Measurements from ENCODE around the gene ZNF235.

Gene ZNF235

DNA sequence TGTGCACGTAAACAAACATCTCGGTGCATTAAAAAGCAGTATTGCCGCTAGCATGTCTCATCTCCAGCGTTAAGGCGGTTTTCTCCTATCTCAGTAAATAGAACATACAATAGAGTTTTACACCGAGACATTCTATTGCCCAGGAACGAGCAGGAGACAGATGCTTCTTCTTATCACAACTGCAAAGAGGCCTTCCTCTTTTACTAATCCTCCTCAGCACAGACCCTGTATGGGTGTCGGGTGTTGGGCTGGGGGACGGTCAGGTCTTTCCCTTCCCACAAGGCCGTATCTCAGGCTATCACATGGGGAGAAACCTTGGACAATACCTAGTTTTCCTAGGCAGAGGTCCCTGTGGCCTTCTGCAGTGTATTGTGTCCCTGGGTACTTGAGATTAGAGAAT lies 23.9 kb downstream of the ZNF235 start:
- Histone ChIP-seq H3K27me3 (replicated peaks; ENCODE audit: insufficient read depth, low read length) (no peaks in the 10 kb centered on the region), H3K9ac (ENCODE audit: low read length) (no peak overlapping the region), H3K4me1 (ENCODE audit: low read length) (no peaks in the 10 kb centered on the region), H3K79me2 (ENCODE audit: low read length) (no peaks in the 10 kb centered on the region), H4K20me1 (ENCODE audit: insufficient read depth, low read length) (no peaks in the 10 kb centered on the region), H3K9me2 (replicated peaks; ENCODE audit: insufficient read depth, low read length) (no peaks in the 10 kb centered on the region), H3F3A (ENCODE audit: insufficient read depth, low read length) (no peaks in the 10 kb centered on the region), H3K9me3 (replicated peaks; ENCODE audit: insufficient read depth, low read length) (no peaks in the 10 kb centered on the region), H2AFZ (ENCODE audit: low read length) (no peak overlapping the region), H3K4me3 (ENCODE audit: low read length) (no peak overlapping the region), H3K36me3 (replicated peaks; ENCODE audit: insufficient read depth, low read length) (no peaks in the 10 kb centered on the region), H3K27ac (ENCODE audit: low read length) (no peak overlapping the region), H3K4me2 (ENCODE audit: low read depth, low read length) (no peak overlapping the region)
- TF ChIP-seq EZH2phosphoT487 (IDR thresholded peaks at IDR 0.05; ENCODE audit: low read length): no peak
- TF ChIP-seq, protein P1, sequence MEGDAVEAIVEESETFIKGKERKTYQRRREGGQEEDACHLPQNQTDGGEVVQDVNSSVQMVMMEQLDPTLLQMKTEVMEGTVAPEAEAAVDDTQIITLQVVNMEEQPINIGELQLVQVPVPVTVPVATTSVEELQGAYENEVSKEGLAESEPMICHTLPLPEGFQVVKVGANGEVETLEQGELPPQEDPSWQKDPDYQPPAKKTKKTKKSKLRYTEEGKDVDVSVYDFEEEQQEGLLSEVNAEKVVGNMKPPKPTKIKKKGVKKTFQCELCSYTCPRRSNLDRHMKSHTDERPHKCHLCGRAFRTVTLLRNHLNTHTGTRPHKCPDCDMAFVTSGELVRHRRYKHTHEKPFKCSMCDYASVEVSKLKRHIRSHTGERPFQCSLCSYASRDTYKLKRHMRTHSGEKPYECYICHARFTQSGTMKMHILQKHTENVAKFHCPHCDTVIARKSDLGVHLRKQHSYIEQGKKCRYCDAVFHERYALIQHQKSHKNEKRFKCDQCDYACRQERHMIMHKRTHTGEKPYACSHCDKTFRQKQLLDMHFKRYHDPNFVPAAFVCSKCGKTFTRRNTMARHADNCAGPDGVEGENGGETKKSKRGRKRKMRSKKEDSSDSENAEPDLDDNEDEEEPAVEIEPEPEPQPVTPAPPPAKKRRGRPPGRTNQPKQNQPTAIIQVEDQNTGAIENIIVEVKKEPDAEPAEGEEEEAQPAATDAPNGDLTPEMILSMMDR (IDR thresholded peaks at IDR 0.05; ENCODE audit: low read length): no peak
- no peak for TF ChIP-seq EZH2 (optimal IDR thresholded peaks at IDR 0.05; ENCODE audit: low read depth, low read length)
- no peak for DNase-seq

DNA sequence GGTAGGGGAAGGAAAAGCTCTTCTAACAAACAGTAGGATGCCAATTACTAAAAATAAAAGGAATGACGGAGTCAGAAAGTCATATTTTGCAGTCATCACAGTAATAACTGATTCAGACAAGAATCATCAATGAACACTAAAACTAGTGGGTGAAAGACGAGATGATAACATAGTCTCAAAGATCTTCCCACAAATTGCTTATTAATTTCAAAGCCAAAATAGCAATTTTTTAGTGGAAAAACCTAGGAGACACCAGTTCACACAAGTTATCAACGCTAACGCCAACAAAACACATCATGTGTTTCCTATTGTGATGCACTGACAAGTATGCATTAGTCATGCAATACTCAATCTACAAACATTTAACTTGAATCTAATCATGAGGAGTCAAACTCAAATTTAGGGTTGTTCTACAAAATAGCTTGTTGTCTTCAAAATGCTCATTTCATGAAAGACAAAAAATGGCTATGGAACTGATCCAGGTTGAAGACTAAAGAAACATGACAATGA lies 26.6 kb downstream of the ZNF235 start:
- no peaks in the 10 kb centered on the region for H3K9me2 ChIP-seq (replicated peaks; ENCODE audit: insufficient read depth, low read length)
- TF ChIP-seq, protein P1 (IDR thresholded peaks at IDR 0.05; ENCODE audit: low read length): no peak
- TF ChIP-seq EZH2 (optimal IDR thresholded peaks at IDR 0.05; ENCODE audit: low read depth, low read length): no peak
- H3F3A ChIP-seq (ENCODE audit: insufficient read depth, low read length): no peaks in the 10 kb centered on the region
- no peaks in the 10 kb centered on the region for H4K20me1 ChIP-seq (ENCODE audit: insufficient read depth, low read length)
- H3K27me3 ChIP-seq (replicated peaks; ENCODE audit: insufficient read depth, low read length): no peaks in the 10 kb centered on the region
- H3K4me3 ChIP-seq (ENCODE audit: low read length): no peak overlapping the region
- H3K79me2 ChIP-seq (ENCODE audit: low read length): no peaks in the 10 kb centered on the region
- no peak overlapping the region for H3K27ac ChIP-seq (ENCODE audit: low read length)
- H2AFZ ChIP-seq (ENCODE audit: low read length): no peak overlapping the region
- no peak overlapping the region for H3K4me2 ChIP-seq (ENCODE audit: low read depth, low read length)
- DNase-seq: no peak
- no peaks in the 10 kb centered on the region for H3K4me1 ChIP-seq (ENCODE audit: low read length)
- H3K36me3 ChIP-seq (replicated peaks; ENCODE audit: insufficient read depth, low read length): no peaks in the 10 kb centered on the region
- H3K9me3 ChIP-seq (replicated peaks; ENCODE audit: insufficient read depth, low read length): no peaks in the 10 kb centered on the region
- H3K9ac ChIP-seq (ENCODE audit: low read length): no peak overlapping the region

DNA sequence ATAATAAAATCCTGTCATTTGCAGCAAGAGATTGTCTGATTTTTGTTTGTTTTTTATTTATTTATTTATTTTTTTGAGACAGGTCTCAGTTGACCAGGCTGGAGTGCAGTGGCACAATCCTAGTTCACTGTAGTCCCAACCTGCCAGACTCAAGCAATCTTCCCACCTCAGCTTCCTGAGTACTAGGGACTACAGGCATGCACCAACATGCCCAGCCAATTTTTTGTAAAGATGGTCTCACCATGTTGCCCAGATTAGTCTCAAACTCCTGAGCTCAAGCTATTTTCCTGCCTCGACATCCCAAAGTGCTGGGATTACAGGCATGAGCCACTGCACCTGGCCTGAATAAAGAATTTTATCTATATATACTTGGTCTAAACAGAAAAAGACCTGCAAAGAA lies 27.5 kb downstream of the ZNF235 start:
- no peak for DNase-seq
- H2AFZ ChIP-seq (ENCODE audit: low read length): no peak overlapping the region
- H3K36me3 ChIP-seq (replicated peaks; ENCODE audit: insufficient read depth, low read length): no peaks in the 10 kb centered on the region
- no peaks in the 10 kb centered on the region for H3K9me2 ChIP-seq (replicated peaks; ENCODE audit: insufficient read depth, low read length)
- no peaks in the 10 kb centered on the region for H3K27me3 ChIP-seq (replicated peaks; ENCODE audit: insufficient read depth, low read length)
- H3K4me1 ChIP-seq (ENCODE audit: low read length): no peaks in the 10 kb centered on the region
- H3K9ac ChIP-seq (ENCODE audit: low read length): no peak overlapping the region
- H3K27ac ChIP-seq (ENCODE audit: low read length): no peak overlapping the region
- H3K9me3 ChIP-seq (replicated peaks; ENCODE audit: insufficient read depth, low read length): no peaks in the 10 kb centered on the region
- TF ChIP-seq EZH2 (optimal IDR thresholded peaks at IDR 0.05; ENCODE audit: low read depth, low read length): no peak
- TF ChIP-seq, protein P1 (IDR thresholded peaks at IDR 0.05; ENCODE audit: low read length): no peak
- TF ChIP-seq EZH2phosphoT487 (IDR thresholded peaks at IDR 0.05; ENCODE audit: low read length): no peak
- H4K20me1 ChIP-seq (ENCODE audit: insufficient read depth, low read length): no peaks in the 10 kb centered on the region
- H3K4me2 ChIP-seq (ENCODE audit: low read depth, low read length): no peak overlapping the region
- no peaks in the 10 kb centered on the region for H3F3A ChIP-seq (ENCODE audit: insufficient read depth, low read length)
- H3K79me2 ChIP-seq (ENCODE audit: low read length): no peaks in the 10 kb centered on the region
- no peak overlapping the region for H3K4me3 ChIP-seq (ENCODE audit: low read length)
